HG02884 (cell line): ENCODE results near the gene PTGR3.

Experiments
- ATAC-seq: cut with Tn5 transposase; IDR thresholded peaks from one replicate; pipeline ENCODE4 v1.9.1; 2021; ENCODE audit warnings: mild to moderate bottlenecking, moderate library complexity; ENCODE audit not compliant: unreplicated experiment

The PTGR3 gene

DNA sequence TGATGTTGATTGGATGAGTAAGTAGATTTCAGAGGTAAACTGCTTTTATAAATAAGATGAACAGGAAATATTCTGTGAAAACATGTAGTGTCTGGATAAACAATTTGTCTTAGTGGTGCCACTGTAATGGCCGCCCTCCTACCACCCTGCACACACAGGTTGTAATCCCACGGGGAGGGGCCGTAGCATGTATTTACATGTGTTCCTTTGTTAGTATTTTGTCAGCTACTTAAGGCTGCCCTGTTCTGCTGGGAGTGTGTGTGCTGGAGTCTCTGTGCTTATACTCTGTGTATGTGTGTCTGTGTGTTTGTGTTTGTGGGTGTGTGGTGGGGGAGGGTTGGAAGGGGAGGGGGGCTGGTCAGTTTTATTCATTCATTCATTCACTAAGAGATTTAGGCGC, 6.7 kb upstream of the PTGR3 start:
- no peak for ATAC-seq

- ATAC-seq, result no peak
Measured at GRCh38 chr18:75214766-75215510, 6.0 kb upstream of the PTGR3 start.

GRCh38 chr18:75214332-75214690, 5.4 kb upstream of the PTGR3 start:
- no peak for ATAC-seq

DNA sequence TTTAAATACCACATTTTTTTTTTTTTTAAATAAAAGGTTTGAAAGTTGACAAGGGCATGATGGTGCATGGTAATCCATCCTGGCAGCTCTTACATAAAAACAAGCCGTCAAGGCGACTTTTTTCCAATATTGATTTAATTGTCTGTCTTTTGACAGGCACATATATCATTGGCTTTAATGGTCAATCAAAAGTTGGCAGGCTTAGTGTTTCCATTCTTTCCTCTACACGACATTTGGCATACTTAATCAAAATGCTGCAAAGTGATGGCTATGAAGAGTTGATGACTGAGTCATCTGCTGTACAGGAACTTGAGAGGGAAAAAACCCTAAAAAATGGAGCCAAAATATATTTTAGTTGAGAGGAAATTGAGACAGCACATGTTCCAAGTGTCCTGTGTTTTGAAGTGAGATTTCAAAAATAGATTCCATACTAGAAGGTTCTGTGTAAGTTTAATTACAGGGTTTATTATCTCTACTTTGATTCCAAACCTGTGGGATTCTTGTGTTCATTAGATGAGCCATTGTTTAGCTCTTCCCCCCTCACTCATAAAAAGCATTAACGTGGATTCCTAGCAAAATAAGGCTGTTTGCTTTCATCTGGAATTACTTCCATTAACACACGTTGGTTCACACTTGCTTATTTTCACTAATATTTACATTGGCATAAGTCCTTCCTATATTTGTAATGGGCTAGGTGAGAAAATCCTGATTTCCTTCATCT, 4.8 kb upstream of the PTGR3 start:
- no peak for ATAC-seq

- no peak for ATAC-seq
Measured at GRCh38 chr18:75212751-75213090, 3.8 kb upstream of the PTGR3 start.

- no peak for ATAC-seq
Measured at GRCh38 chr18:75211953-75212750, 3.2 kb upstream of the PTGR3 start.

GRCh38 chr18:75211626-75211952, 2.6 kb upstream of the PTGR3 start:
- ATAC-seq, result no peak

GRCh38 chr18:75211002-75211621, 2.2 kb upstream of the PTGR3 start:
- ATAC-seq, result no peak

DNA sequence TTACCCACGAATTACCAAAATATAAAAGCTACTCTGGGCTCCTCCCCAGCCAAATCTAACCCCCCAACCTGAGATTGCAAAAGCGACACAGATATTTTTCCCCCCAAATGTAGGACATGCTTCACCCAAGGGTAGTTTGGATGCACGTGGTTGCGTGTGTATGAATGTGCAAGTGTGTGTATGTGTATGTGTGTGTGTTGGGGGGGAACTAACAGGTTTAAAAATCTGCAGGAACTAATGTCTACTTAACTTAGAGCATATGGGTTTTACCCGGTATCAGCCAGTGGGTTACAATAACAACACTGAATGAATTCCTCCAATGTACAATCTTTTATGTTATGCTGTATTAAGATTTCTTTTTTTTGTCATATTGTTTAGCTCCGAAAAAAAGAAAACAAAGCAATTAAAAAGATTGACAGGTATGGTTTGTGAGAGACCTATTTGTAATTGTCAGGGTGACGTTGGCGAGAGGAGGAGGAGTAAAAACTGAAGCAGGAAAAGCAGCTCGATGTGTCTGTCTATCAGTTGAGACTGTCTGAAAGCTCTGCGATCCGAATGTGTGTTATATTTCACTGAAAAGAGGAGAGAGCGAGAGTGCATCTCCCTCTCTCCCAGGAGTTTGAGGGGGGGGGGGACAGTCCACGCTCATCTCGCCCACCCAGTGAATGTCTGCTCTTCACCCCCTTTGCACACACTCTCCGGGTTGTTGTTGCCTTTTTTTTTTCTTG, 1.5 kb upstream of the PTGR3 start, which contains the start of gene TSHZ1:
Gene TSHZ1 (plus strand): TSS at position 524 of the 728 bp plus-strand sequence. CDS start 1,080 bp downstream, outside the sequence.
- peak; percentile 30 for ATAC-seq

DNA sequence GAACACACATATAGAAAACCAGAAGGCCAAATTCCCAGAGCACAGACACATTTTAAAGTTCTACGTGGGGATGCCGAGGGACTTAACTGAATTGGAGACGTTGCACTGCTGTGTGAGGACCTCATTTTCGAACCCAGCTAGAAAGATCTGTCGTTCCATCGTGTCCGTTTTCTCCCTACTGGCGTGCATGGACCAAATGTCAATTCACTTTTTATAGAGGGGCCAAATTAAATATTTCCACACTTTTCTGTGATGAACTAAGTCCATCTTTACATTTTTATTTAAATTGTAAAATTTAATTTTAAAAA, 966 bp upstream of the PTGR3 start:
- ATAC-seq, result no peak

DNA sequence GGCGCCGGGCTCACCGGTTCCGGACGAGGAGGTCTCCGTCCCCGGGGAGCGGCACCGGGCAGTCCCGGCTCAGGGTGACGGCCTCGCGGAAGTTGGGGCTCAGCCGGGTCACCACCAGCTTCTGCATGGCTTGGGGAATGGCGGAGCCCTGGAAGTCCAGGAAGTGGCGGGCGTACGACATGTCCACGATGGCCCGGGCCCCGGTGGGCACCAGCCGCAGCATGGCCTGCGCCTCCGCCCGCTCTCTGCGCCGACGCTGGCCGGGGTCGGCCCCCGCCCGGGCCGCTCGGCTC, 157 bp downstream of the PTGR3 start:
- peak; percentile 6 for ATAC-seq

DNA sequence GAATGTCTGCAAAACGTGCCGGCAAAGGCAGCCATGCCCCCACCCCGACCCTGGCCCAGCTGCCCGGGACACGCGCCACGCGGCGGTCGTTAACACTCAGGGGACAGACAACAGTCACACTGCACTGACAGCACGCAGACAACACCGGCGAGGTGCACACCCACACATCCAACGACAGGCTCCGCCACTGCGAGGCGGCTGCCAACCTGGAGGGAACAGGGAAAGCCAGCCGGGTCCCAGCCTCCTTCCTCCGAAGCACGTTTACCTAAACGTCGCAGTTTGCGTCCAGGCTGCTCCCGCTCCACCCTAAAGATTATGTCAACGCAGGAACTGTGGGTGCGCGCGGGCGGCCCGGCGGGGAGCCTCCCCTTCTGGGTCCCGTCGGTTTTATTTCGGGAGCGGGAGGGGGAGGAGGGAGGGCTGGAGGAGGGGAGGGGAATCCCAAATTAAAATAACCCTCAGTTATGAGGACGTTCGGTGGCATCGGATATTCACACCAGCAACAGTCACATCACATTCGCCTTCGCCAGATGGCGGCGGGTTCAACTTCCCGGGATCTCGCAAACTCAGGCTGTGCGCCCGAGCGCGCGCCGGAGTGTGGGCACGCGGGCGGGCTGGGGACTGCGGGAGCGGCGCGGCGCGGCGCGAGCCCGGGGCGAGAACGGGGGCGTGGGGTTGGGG, 644 bp downstream of the PTGR3 start:
- peak; percentile 10 for ATAC-seq

DNA sequence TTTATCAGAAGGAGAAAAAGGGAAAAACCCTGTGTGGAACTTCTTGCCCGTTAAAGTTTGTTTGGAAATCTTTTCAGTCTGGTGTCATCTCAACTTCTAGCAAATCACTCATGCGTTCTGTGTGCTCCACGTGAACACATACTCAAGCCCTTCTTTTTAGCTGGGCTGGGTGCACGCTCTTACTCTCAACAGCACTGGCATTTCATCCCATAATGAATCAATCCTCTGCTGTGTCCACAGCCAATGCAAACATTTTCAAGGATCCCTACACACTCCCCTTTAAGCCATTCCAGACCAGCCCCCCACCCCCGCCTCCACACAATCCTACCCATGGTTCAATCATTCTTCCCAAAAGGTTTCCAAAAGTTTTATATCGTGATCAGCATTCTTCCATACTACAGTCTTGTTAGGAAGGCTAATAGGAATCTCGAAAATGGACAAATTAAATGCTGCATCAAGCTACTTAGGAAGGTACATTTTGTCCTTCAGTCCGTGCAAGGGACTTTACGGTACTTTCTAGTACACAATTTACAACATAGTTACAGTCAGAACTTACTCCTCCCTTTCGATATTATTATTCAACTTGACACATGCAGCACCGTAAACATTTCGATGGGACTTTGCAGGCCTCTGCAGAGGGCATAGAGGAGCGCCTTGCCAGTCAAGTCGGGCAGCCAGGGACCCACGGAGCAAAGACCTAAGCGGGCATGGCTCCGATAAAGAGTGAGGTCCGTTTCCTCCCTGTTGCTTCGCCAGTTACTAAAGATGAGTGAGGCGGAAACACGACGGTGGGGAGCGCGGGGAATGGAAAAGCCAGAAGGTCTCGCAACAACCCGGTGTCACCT, 1.4 kb downstream of the PTGR3 start:
- no peak for ATAC-seq

GRCh38 chr18:75206452-75207309, 2.3 kb downstream of the PTGR3 start:
- no peak for ATAC-seq

GRCh38 chr18:75205514-75206132, 3.3 kb downstream of the PTGR3 start:
- ATAC-seq, result no peak

DNA sequence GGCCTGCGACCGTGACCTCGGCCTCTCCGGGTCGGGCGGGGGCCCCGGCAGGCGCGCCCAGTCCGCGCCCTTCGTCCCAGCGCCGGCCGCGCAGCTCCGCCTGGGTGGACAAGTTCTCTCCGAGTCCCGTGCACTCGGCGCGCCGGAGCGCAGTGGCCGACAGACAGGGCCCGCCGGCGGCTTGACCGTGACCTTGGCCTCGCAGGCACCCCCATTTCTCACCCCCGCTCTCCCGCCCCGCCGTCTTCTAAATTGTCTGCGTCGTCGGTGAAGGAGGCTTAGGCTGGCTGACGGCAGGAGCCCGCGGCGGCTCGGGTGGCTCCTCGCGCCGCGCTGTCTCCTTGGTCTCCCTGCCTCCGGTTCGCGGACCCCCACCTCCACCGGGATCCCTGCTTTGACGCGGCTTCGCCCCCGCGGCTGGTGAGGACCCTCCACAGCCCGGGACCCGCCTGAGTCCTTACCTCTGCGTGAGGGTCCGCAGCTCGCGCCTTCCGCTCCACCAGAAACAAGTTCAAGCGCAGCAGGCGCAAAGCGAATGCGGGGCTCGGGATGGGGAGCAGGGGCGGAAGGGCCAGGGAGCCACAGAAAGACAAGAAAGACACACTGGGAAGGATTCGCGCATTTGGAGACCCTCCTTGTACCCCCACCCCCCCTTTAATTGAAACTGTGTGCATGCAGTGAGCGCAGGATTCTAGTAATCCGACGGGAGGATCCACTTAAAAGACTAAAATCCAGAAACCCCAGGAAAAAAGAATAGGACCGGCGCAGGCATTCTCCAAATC, 4.0 kb downstream of the PTGR3 start:
- no peak for ATAC-seq

DNA sequence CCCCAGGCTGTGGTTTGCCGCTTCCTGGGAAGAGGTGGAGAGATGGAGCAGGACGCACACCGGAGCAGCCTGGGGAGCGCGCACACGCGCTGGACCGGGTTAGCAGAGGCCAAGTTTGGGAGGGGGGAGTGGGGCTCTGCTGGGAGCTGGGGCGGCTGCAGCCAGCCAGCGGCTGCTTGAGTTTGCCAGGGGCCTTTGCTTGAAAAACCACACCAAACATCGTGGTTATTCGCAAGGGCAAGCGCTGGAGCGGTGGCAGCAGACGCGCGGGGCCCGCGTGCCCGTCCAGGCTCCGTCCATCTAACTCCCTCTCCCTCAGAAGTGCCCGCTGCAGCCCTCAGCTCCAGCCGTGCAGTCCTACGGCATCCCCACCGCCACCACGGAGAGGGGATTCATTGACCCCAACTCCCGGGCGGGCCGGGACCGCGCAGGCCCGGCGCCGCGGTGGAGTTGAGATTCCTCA, 4.6 kb downstream of the PTGR3 start:
- no peak for ATAC-seq
